Right lobe of liver (tissue), 4 donors: ENCODE results near the gene SP7.

Source experiments
- POLR2A ChIP-seq: fragments of 450-650 bp; IDR thresholded peaks from one replicate; pipeline ENCODE4 v1.6.1; 2017; ENCODE audit warnings: antibody characterized with exemption, mild to moderate bottlenecking
- TF ChIP-seq, protein P1 (sequence below), 4 donors: fragments of 200-600 bp in 3 of 4; fragments of 450-650 bp in 1 of 4; IDR thresholded peaks; one replicate each; pipeline versions ENCODE4 v1.5.1 to v1.8.0; 2016 to 2022; ENCODE audit warnings: antibody characterized with exemption in 4 of 4, mild to moderate bottlenecking in 2 of 4
- donor health status: DM: no; HTN: no; CAD: no.
- donor health status: DM: no; HTN: no; CAD: no.
- donor health status: DM: no; HTN: yes; CAD: no.

DNA sequence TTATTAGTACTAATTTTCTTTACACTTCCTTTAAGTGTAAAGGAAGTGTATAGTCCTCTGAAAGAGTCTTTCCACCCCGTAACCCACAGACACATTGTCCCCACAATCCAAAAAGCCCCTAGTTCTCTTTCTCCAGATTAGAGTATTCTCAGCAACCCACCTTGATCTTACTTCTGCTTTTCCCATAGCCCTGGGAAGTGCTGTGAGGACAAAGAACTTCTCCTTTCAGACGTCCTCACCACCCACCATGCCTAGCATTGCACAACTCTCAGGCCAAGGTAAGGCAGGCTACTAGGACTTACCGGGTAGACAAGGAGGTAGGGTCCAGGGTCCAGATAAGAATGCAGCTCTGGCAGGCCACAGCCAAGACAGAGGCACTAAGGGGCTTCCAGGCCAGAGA, 22.2 kb downstream of the SP7 start:
- TF ChIP-seq, protein P1, sequence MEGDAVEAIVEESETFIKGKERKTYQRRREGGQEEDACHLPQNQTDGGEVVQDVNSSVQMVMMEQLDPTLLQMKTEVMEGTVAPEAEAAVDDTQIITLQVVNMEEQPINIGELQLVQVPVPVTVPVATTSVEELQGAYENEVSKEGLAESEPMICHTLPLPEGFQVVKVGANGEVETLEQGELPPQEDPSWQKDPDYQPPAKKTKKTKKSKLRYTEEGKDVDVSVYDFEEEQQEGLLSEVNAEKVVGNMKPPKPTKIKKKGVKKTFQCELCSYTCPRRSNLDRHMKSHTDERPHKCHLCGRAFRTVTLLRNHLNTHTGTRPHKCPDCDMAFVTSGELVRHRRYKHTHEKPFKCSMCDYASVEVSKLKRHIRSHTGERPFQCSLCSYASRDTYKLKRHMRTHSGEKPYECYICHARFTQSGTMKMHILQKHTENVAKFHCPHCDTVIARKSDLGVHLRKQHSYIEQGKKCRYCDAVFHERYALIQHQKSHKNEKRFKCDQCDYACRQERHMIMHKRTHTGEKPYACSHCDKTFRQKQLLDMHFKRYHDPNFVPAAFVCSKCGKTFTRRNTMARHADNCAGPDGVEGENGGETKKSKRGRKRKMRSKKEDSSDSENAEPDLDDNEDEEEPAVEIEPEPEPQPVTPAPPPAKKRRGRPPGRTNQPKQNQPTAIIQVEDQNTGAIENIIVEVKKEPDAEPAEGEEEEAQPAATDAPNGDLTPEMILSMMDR (IDR thresholded peaks at IDR 0.05) = no peak
- no peak for TF ChIP-seq POLR2A
